Measurements from ENCODE around the gene MAGEA3.
"Not testable (repeated sequence)": the region's sequence is repeated elsewhere in the genome, so short reads cannot be mapped to it uniquely, and the experiment has no call there.

Gene MAGEA3

DNA sequence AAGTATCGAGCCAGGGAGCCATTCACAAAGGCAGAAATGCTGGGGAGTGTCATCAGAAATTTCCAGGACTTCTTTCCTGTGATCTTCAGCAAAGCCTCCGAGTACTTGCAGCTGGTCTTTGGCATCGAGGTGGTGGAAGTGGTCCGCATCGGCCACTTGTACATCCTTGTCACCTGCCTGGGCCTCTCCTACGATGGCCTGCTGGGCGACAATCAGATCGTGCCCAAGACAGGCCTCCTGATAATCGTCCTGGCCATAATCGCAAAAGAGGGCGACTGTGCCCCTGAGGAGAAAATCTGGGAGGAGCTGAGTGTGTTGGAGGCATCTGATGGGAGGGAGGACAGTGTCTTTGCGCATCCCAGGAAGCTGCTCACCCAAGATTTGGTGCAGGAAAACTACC lies 37.9 kb downstream of the MAGEA3 start:
- not testable (repeated sequence) for DNase-seq (ENCODE audit: low read depth)

DNA sequence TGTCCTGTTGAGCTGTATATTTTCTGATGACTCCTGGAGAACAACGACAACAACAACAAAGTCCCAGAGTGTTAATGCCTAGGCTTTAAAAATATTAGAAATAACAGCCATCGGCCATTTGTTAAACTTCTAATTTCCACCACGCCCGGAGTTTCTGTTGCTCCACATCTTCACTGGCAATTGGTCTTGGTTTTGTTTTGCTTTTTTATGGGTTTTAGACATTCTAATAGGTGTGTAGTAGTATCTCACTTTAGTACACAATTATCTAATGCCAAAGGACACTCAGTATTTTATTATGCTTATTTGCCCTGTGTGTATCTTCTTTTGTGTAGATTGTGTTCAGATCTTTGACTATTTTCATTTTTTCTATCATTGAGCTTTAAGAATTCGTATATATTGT lies 40.0 kb downstream of the MAGEA3 start:
- no peak for DNase-seq (ENCODE audit: low read depth)
